MCF 10A (cell line): ENCODE measurements around the gene MTCH2. TPM values are rescaled to one million over a fixed set of nuclear protein-coding genes. Genes with fewer than 3 reads are reported as not detected.

Experiments used
- BruUV-seq: library from RNA; stranded (reverse); fragments of 400-500 nt; replicated peaks from 2 replicates; lab custom pipeline; 2021; lab: Mats Ljungman, UMichigan
- CTCF ChIA-PET: fragments of 300-600 bp; sonication (Branson Sonifier 250); formaldehyde crosslinking; extraction: SDS; loops from one replicate; lab custom pipeline; 2021; ENCODE audit warnings: antibody characterized with exemption, inconsistent platforms; lab: Yijun Ruan, JAX
- POLR2A ChIA-PET: fragments of 300-600, 350-650 bp; sonication (Branson Sonifier 250); formaldehyde crosslinking; extraction: SDS; loops from one replicate; lab custom pipeline; 2020; ENCODE audit warnings: antibody characterized with exemption, inconsistent platforms; lab: Yijun Ruan, JAX
- DNase-seq: peaks from one replicate; pipeline ENCODE4 v3.0.0-alpha.2; 2018; ENCODE audit not compliant: unreplicated experiment
- H3K27ac Mint-ChIP-seq: one replicate; pipeline ENCODE4 v1.8.0; 2022; ENCODE audit warnings: mild to moderate bottlenecking, low read depth, mixed read lengths; ENCODE audit not compliant: unreplicated experiment
- H3K27me3 Mint-ChIP-seq: one replicate; pipeline ENCODE4 v1.8.0; 2022; ENCODE audit warnings: mixed read lengths; ENCODE audit not compliant: insufficient read depth, unreplicated experiment
- H3K36me3 Mint-ChIP-seq: one replicate; pipeline ENCODE4 v1.8.0; 2022; ENCODE audit warnings: mild to moderate bottlenecking, moderate library complexity, mixed read lengths; ENCODE audit not compliant: insufficient read depth, unreplicated experiment
- H3K4me1 Mint-ChIP-seq: one replicate; pipeline ENCODE4 v1.8.0; 2022; ENCODE audit warnings: mixed read lengths; ENCODE audit not compliant: insufficient read depth, unreplicated experiment
- H3K4me3 Mint-ChIP-seq: one replicate; pipeline ENCODE4 v1.8.0; 2022; ENCODE audit warnings: mild to moderate bottlenecking, moderate library complexity, mixed read lengths; ENCODE audit not compliant: unreplicated experiment
- H3K9me3 Mint-ChIP-seq: one replicate; pipeline ENCODE4 v1.8.0; 2022; ENCODE audit warnings: mixed read lengths; ENCODE audit not compliant: unreplicated experiment
- intact Hi-C: fragments of 100-400 bp; cut with micrococcal nuclease; formaldehyde crosslinking; loops from 2 replicates; pipeline ENCODE4 v1.14.1; 2022
- total RNA-seq: library from RNA; stranded (reverse); gene quantifications from 2 replicates; pipeline ENCODE4 v1.2.3, GENCODE V29; 2022
- TF ChIP-seq, protein P1 (sequence below): fragments of 200-600 bp; IDR thresholded peaks from one replicate; pipeline ENCODE4 v1.8.0; 2022; ENCODE audit warnings: antibody characterized with exemption, mild to moderate bottlenecking; ENCODE audit not compliant: unreplicated experiment

Gene MTCH2
- total RNA-seq, 1 experiment from 2014 or later, result 133 TPM

DNA sequence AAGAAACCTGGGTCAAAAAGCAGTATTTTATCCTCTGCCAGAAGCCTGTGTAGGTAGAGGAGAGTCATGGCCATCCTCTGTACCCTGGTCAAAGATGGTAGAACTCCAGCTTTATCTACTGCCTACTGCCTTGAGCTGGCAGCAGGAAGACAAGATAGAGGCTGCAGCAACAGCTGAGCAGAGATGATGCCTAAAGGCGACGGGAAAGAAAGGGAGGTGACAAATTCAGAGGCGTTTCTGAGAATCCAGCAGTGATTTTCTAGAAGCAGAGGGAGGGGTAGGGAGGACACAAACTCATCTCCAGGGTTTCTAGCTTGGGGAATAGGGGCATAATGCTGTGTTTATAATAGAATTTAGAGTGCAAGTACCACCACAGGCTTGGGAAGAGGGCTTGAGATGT is 32.7 kb downstream of the MTCH2 start:
- Mint-ChIP-seq H3K27me3 (no peaks in the 10 kb centered on the region), H3K4me3 (no peak overlapping the region), H3K4me1 (no peaks in the 10 kb centered on the region), H3K36me3 (peaks cover 13% of the 10 kb centered on the region), H3K9me3 (no peaks in the 10 kb centered on the region), H3K27ac (peak overlapping the region; percentile 20)
- intact Hi-C loops, result no loop called here
- POLR2A ChIA-PET, result no interaction called here
- TF ChIP-seq, protein P1, sequence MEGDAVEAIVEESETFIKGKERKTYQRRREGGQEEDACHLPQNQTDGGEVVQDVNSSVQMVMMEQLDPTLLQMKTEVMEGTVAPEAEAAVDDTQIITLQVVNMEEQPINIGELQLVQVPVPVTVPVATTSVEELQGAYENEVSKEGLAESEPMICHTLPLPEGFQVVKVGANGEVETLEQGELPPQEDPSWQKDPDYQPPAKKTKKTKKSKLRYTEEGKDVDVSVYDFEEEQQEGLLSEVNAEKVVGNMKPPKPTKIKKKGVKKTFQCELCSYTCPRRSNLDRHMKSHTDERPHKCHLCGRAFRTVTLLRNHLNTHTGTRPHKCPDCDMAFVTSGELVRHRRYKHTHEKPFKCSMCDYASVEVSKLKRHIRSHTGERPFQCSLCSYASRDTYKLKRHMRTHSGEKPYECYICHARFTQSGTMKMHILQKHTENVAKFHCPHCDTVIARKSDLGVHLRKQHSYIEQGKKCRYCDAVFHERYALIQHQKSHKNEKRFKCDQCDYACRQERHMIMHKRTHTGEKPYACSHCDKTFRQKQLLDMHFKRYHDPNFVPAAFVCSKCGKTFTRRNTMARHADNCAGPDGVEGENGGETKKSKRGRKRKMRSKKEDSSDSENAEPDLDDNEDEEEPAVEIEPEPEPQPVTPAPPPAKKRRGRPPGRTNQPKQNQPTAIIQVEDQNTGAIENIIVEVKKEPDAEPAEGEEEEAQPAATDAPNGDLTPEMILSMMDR, result no peak
- DNase-seq, result no peak
- BruUV-seq, result no TSS peak
- CTCF ChIA-PET, result no interaction called here

DNA sequence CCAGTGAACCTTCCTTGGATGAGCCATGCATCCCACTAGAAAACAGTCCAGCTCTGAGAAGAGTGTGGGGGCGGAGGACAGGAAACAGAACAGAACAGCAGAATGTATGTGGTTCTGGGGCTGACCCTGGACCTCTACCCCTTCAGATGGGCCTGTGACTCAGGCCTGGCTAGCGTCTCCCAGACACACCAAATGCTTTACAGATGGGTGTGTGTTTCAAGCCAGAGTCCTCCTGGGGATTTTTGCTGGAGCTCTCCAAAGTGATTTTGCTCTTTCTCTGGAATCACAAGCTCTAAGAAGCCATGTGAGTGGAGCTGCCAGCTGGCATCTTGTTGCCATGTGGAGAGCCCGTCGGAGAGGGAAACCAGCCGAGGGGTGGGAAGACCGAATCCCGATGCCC is 35.0 kb downstream of the MTCH2 start:
- TF ChIP-seq, protein P1, result no peak
- peak; percentile 17 for DNase-seq
- CTCF ChIA-PET, result interaction anchor here (0.6 kb wide), 1 partner anchor 68 kb away, joined by 3 read pairs; no protein-coding TSS in a partner anchor
- no peaks in the 10 kb centered on the region for H3K4me1 Mint-ChIP-seq
- intact Hi-C loops, result no loop called here
- no peaks in the 10 kb centered on the region for H3K9me3 Mint-ChIP-seq
- no peaks in the 10 kb centered on the region for H3K36me3 Mint-ChIP-seq
- no TSS peak for BruUV-seq
- no peak overlapping the region for H3K27ac Mint-ChIP-seq
- POLR2A ChIA-PET, result interaction anchor here (0.8 to 1.3 kb wide), 2 partner anchors 12 to 130 kb away, joined by 3 to 4 read pairs; no protein-coding TSS in a partner anchor
- no peaks in the 10 kb centered on the region for H3K27me3 Mint-ChIP-seq
- no peak overlapping the region for H3K4me3 Mint-ChIP-seq

DNA sequence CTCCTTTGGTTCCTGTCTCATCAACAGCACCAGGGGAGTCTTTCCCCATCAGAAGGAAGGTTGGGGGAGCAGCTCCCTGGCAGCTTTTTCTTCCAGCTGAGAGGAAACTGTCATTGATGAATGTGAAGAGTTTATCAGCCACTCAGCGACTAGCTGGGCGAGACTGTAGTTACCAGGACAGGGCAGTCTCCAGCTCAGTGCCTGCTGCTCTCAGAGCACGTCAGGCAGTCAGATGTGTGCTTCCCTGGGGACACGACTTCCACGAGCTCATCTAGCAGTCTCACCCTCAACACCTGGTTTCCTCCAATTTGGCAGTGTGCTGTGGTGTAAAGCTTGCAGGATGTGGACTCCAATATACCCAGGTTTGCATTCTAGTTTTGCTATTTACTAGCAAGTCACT is 35.6 kb downstream of the MTCH2 start:
- no peaks in the 10 kb centered on the region for H3K9me3 Mint-ChIP-seq
- BruUV-seq, result no TSS peak
- ChIA-PET POLR2A (interaction anchor here (0.5 to 2.1 kb wide), 5 partner anchors 10 to 513 kb away, joined by 3 to 5 read pairs (median 3); no protein-coding TSS in a partner anchor), CTCF (no interaction called here)
- no peak for DNase-seq
- intact Hi-C loops, result no loop called here
- H3K4me1 Mint-ChIP-seq, result no peaks in the 10 kb centered on the region
- no peaks in the 10 kb centered on the region for H3K36me3 Mint-ChIP-seq
- no peak overlapping the region for H3K4me3 Mint-ChIP-seq
- no peaks in the 10 kb centered on the region for H3K27me3 Mint-ChIP-seq
- TF ChIP-seq, protein P1, result no peak
- no peak overlapping the region for H3K27ac Mint-ChIP-seq

DNA sequence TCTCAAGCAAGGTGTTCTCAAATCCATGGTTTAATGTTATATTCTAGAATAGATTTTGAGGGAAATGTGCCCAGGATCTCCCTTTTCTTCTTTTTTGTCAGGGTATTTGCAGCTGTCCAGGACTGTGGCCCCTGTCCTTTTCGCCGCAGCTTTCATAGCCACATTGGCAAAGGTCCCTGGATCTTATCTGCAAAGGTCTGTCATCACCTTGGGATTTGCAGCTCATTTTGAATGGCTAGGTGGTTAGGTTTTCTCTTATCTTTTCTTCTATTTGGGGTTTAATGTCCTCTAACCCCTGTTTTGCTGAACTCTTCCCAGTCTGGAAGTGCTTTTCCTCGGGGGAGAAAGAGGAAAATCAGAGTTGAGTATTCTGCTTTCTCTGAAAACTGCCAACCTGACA is 36.4 kb downstream of the MTCH2 start:
- CTCF ChIA-PET, result no interaction called here
- no peaks in the 10 kb centered on the region for H3K9me3 Mint-ChIP-seq
- no peak overlapping the region for H3K27ac Mint-ChIP-seq

More for the DNA sequence above, 36.4 kb downstream of the MTCH2 start:
- no TSS peak for BruUV-seq
- Mint-ChIP-seq H3K4me1 (no peaks in the 10 kb centered on the region), H3K36me3 (no peaks in the 10 kb centered on the region), H3K27me3 (no peaks in the 10 kb centered on the region), H3K4me3 (no peak overlapping the region)
- DNase-seq, result no peak
- intact Hi-C loops, result no loop called here
- TF ChIP-seq, protein P1, result no peak
- POLR2A ChIA-PET, result interaction anchor here (0.5 to 2.1 kb wide), 4 partner anchors 11 to 46 kb away, joined by 3 to 5 read pairs (median 4); no protein-coding TSS in a partner anchor
